Adrenal gland (tissue), 5 donors: Measurements from ENCODE around the gene TM9SF1.

Experiments used
- POLR2A ChIP-seq, 2 donors: fragments of 450-650 bp; IDR thresholded peaks; one replicate each; pipeline ENCODE4 v1.6.1; 2017; ENCODE audit warnings: antibody characterized with exemption in 2 of 2, mild to moderate bottlenecking in 2 of 2, moderate library complexity in 1 of 2
- TF ChIP-seq, protein P1 (sequence below), 6 experiments: fragments of 450-650 bp in 4 of 6; fragments of 200-600 bp in 2 of 6; sonication (generic) in 1 of 6; IDR thresholded peaks; 1 replicate in 5 of 6; 2 replicates in 1 of 6; pipeline versions ENCODE4 v1.5.1 to v1.8.0; 2016 to 2021; ENCODE audit warnings: antibody characterized with exemption in 6 of 6, mild to moderate bottlenecking in 2 of 6, moderate library complexity in 1 of 6
- donor health status: DM: no; HTN: no; CAD: no.

DNA sequence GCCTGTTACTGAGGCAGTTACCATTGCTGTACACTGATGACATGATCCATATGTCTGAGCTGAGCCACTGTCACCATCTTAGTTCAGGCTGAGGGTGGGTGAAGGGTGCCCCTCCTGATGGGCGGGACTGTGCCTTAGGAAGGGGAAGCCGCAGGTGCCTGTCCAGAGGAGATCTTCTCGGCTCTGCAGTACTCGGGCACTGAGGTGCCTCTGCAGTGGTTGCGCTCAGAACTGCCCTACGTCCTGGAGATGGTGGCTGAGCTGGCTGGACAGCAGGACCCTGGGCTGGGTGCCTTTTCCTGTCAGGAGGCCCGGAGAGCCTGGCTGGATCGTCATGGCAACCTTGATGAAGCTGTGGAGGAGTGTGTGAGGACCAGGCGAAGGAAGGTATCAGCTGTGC is 44.2 kb downstream of the TM9SF1 start:
- no peak for TF ChIP-seq POLR2A (IDR thresholded peaks at IDR 0.05)
- TF ChIP-seq, protein P1, sequence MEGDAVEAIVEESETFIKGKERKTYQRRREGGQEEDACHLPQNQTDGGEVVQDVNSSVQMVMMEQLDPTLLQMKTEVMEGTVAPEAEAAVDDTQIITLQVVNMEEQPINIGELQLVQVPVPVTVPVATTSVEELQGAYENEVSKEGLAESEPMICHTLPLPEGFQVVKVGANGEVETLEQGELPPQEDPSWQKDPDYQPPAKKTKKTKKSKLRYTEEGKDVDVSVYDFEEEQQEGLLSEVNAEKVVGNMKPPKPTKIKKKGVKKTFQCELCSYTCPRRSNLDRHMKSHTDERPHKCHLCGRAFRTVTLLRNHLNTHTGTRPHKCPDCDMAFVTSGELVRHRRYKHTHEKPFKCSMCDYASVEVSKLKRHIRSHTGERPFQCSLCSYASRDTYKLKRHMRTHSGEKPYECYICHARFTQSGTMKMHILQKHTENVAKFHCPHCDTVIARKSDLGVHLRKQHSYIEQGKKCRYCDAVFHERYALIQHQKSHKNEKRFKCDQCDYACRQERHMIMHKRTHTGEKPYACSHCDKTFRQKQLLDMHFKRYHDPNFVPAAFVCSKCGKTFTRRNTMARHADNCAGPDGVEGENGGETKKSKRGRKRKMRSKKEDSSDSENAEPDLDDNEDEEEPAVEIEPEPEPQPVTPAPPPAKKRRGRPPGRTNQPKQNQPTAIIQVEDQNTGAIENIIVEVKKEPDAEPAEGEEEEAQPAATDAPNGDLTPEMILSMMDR (IDR thresholded peaks at IDR 0.05), result no peak
